Activated CD8-positive, alpha-beta memory T cell treated with anti-CD3 and anti-CD28 coated beads for 1 hour (primary cell): ENCODE measurements around the gene CACNA1S.

Experiments used
- DNase-seq, 2 donors: peaks; one replicate each; pipeline ENCODE4 v3.0.0-alpha.2; 2020; ENCODE audit warnings: low read depth in 1 of 2; ENCODE audit errors: extremely low read depth in 1 of 2

The CACNA1S gene

DNA sequence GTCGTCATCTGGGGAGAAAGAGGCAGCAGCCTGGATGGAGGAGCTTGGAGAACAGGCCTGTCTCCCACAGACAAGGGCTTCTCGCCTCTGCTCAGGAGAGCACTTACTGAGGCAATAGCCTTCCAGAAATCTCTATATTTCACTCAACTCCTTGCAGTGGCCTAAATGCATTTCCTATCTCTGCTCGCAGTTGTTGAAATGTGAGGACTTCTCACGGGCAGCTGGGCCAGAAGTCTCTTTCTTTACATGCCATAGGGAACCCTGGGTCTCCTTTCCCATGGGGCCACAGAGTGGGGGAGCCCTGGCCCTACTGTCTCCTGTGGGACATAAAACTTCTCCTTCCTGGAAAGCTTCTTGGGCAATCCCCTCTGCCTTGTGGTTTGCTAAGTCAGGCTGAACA lies 45.2 kb downstream of the CACNA1S start:
- DNase-seq: no peak

DNA sequence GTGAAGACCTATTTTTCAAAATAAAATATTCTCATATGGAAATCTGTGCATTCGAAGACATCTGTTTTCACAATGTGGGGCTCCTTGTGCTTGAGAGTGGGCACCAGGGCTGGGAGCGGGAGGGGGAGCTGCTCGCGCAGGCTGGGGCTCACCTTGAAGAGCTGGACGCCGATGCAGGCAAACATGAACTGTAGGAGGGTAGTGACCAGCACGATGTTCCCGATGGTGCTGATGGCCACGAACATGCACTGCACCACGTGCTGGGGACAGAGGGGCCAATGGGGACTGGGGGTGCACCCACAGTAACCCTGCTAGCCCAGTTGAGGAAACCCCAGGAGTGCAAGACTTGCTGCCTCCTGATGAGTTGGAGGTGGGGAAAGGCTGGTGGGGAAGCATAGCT lies 46.5 kb downstream of the CACNA1S start:
- no peak for DNase-seq

DNA sequence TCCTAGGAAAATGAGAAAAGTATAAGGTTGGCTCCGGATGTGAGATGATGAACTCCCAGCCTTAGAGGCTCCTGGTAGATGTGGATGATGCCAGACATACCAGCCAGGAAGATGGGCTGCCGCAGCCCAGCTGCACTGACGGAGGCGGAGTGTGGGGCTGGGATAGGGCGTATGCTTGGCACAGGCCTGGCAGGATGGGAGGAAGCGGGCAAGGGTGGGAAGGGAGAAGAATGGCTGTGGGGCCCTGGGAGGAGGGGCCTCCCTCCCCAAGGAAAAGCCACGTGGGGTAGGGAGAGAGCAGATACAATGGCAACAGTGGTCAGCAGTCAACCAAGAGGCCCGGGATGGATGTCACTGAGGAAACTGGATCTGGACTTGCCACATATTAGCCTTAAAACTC lies 47.4 kb downstream of the CACNA1S start:
- DNase-seq: no peak

DNA sequence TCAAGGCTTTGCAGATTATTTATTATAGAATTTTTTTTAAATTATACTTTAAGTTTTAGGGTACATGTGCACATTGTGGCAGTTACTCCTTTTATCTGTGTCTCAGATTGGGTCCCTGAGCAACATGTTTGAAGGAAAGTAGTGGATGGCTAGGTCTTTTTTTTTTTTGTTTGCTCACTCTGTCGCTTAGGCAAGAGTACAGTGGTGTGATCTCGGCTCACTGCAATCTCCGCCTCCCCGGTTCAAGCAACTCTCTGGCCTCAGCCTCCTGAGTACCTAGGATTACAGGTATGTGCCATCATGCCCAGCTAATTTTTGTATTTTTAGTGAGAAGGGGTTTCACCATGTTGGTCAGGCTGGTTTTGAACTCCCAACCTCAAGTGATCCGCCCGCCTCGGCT lies 49.1 kb downstream of the CACNA1S start:
- no peak for DNase-seq

DNA sequence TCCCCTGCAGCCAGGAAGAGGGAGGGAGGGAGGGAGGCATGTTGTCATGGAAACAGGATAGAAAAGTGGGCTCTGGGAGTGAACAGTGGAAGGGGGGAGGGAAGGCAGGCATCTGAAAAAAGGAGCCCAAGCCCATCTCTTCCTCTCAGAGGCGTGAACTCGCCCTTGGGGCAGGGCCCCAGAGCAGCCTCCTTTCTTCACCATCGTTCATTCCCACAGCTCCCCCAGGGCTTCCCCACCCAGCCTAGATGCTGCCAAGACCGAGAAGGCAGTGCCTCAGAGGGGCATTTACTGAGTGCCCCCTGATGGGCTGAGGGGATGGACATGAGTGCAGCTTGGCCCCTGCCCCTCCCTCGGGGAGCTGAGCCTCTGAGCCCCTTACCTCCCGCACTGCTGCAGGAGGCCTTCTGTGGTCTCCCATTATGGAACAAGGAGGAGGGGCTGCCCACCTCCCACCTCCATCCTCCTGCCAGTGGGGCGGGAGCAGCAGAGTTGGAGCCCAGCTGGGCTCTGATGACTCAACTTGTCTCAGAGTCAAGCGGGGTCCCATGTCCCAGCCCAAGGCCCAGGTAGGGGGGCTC lies 49.6 kb downstream of the CACNA1S start:
- DNase-seq: no peak

DNA sequence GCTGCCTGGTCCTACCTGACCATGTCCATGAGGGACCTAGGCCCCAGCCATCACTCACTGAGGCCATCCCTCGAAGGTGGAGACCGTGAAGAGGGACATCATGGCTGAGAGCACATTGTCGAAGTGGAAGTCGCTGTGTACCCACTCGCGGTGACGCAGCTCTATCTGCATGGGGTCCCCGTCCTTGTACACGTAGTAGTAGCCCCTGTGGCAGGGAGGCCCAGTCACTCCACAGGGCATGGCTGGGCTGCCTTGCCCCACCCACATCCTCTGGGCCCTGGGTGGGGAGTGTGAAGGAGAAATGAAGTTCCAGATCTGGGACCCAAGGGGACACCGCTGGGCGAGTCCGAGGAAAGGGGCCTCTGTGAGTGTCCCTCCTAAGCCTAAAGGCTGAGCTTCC lies 50.3 kb downstream of the CACNA1S start:
- no peak for DNase-seq

DNA sequence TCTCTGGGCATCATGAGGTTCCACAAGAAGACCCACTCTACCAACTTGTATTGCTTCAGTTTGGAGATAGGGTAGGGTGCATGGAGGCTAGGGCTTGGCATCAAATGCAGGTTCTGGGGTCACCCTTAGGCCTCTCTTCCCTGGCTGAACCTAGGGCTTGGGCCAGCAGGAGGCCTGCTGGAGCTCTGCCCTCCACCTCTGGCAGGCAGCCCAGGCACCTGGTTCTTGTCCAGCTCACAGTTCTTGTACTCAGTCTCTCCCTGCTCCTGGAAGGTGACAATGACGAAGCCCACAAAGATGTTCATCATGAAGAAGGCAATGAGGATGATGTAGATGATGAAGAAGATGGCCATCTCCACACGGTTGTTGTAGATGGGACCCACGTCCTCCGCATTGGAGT lies 51.2 kb downstream of the CACNA1S start:
- no peak for DNase-seq

DNA sequence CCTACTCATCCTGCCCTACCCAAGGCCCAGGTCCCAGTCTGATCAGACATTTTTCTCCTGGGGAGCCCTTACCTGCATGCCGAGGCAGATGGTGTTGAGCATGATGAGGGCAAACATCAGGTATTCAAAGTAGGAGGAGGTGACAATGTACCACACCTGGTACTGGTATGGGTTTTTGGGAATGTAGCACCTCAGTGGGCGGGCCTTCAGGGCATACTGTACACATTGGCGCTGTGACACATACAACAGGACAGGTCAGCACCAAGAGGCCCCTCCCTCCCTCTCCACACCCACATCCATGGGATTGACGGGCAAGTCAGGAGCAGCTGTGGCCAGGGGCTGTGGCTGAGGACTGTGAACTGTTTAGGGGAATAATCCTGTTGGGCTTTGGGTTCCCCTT lies 51.6 kb downstream of the CACNA1S start:
- no peak for DNase-seq

DNA sequence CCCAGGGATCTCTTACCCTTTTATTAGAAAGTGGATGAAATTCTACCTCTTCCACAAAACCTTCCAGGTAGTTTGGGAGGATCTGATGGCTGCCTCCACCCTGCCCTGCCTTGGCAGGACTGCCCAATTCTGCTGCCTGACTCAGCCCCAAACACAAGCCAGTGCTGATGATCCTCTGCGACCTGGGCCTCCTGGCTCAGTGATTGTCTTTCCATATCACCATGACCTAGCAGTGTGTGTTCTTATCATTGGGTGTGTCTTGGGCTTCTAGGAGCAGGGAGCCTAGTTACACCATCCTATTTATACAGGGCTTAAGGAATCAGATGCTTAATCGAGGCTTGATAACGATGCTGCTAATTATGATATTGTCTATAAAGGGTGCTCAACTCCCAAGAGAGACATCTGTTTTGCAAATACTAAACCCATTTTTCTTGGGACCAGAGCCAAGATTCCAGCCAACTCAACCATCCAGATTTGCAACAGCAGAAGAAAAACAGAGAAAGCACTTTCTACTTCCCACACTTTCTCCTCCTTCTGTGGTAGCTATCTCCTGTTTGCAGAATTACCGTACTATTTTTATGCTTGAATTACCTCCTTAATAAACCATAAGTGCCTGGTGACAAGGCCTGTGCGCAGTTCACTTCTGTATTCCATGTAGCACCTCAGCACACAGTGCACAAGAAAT lies 52.2 kb downstream of the CACNA1S start:
- no peak for DNase-seq

DNA sequence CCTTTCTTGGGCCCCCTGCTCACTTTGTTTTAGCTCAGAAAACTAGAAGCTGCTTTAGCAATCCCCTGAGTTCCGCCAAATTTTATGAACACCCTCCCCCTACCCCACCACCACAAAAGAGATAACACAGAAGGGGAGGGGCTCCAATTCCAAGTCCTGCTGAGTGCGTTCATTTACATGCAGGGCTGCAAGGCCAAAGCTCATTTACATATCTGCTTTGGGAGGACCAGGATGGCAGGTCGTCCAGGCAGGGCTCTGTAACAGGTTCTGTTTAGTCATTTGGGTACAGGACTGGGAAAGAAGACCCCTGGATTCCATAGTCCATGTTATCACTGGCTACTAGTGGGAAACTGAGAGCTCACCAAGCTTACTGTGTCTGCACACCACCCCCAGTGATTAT lies 52.8 kb downstream of the CACNA1S start:
- DNase-seq: no peak

DNA sequence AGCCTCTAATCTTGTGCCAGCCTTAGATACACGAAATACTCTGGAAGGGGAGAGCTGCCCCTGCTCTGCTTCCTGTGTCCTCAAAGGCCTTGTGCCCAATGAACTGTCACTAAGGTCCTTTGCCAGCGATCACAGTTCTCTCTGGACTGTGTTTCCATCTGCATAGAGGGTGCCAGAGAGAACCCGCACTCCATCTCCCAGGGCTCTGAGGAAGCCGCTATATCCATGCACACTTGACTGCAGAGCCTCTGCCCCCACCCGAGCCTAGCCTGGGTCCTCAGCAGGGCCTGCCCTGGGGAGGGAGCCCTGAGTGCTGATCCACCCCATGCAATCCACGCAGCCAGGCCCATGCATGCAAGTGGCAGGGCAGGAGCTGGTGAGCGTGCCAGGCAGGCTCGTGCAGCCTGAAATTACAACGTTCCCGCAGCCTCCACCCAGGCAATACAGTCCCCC lies 58.1 kb downstream of the CACNA1S start:
- no peak for DNase-seq

DNA sequence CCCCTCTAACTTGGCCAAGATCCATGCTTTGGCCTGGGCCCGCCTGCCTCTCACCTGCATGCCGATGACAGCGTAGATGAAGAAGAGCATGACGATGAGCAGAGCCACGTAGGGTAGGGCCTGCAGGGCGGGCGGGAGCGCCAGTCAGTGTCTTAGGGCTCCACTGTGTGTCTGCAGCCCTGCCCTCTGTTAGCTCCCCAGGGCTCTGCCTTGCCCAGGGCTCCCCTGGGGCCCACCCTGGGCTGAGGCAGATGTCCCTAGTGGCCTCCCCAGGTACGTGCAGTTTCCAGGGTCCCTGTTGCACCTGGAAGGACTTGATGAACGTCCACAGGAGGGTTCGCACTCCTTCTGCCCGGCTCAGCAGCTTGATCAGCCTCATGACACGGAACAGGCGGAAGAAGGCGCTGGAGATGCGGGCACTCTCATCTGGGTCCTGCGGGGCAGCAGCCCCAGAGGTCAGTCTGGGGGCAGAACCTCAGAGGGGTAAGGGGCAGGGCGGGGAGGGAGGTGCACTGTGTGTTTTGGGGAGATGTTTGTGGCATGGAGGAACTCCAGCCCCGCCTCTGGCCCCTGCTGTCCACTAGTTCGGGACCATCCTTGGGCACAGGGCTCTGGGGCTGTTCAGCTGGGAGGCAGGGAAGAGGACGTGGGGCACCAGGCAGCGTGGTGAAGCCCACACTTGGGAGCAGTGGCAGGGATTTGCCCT lies 58.9 kb downstream of the CACNA1S start:
- DNase-seq: no peak

DNA sequence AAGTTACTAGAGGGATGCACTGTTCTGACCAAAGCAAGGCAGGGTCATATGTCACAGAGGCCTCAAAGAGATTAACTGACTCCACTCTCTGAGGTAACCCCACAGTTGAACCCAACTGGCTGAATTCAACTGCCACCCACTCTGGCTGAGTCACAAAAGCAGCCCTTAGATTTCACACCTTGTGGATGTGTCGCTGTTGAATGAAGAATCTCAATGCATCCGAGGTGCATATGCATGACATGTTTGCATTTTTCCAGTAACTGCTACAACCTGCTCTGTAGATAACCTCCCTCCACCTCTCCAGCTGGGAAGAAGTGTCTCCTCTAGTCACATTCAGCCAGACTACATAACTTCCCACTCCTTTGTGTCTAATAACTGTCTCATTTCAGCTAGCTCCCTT lies 60.8 kb downstream of the CACNA1S start:
- DNase-seq: no peak

DNA sequence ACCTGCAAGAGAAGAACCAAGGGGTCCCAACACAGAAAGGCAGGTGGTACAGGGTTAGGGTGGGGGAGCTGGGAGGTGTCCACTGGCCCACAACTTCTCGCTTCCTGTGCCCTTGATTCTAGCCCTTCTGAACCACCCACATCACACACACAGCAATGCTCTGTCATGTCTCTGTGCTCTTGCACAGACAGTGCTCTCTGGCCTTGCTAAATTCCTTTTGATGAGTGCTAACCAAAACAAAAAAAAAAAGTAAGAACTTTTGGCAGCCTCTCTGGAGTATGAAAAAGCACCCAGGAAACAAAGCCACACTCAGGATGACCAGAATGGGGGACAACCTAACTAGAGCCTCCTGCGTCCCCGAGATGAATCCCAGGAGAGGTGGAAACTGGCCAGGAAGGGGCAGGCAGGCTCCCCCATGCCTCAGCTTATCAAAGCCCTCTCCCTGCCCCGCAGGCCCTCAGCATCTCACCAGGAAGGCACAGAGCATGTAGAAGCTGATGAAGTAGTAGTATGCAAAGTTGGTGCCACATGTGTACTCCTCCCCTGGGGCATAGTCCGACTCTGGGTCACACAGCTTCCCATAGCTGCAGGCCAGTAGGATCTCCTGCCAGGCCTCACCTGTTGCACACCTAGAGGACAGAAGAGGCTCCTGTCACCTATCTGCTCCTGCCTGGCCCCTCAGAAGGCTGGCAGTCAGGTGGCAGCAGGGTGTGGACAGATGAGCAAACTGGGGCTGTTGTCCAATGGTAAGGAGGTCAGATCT lies 61.5 kb downstream of the CACNA1S start:
- no peak for DNase-seq

DNA sequence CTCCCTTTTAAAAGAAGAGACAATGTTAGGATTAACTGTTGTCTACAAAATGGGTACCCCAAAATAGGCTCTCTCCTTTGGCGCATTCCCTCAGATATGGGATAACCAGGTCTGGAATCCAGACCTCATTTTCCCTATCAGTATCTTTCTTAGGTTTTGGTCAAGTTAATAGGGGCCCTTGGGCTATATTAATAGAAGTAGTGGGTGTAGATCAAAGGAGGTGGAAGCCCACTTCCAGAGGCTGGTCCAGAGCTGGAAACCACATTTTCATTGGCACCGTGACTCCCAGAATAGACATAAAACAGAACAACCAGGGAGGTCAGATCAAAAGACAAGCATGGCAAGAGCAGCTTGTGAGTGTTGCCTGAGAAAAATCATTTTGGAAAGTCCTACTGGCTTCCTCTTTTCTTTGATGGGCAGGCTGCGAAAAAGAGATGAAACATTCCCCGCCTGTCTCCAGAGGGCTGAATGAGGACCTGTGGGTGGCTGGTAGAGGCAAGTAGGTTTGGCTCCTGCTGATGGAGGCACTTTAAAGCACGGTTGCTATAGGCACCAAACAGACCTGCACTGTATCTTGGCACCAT lies 62.9 kb downstream of the CACNA1S start:
- no peak for DNase-seq

DNA sequence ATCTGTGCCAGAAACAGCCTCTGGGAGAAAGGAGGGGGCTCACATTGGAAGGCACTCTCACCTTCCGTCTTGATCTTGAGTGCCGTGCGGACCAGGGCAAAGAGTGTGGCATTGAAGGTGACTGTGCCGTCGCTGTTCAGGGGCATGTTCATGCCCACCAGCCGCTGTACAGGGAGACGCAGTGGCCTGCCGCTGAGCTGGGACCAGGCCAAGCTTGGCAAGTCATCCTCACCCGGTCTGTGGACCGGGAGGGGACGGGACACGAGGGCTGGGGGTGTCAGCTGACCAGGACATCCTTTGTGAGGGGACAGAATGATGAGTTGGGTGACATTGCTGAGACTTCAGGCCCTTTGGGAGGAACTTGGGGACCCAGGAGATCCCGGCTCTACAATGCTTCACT lies 63.7 kb downstream of the CACNA1S start:
- no peak for DNase-seq

DNA sequence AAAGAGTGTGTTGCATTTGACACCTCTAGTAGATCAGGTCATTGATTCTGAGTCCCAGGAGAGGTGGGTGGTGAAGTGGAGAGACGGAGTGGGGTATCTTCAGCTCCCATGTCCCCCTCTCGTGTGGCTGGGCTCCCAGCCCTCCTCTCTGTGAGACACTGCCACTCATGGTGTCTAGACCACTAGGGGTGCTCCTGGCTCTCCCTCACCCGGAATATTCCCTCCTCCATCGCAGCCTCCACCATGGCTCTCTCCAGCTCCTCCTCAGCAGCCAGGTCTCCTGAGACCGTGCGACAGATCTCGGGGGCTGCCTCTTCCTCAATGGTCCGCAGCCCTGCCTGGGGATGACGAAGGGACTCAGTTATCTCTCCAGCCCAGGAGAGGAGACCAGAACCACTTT lies 68.1 kb downstream of the CACNA1S start:
- DNase-seq: no peak

DNA sequence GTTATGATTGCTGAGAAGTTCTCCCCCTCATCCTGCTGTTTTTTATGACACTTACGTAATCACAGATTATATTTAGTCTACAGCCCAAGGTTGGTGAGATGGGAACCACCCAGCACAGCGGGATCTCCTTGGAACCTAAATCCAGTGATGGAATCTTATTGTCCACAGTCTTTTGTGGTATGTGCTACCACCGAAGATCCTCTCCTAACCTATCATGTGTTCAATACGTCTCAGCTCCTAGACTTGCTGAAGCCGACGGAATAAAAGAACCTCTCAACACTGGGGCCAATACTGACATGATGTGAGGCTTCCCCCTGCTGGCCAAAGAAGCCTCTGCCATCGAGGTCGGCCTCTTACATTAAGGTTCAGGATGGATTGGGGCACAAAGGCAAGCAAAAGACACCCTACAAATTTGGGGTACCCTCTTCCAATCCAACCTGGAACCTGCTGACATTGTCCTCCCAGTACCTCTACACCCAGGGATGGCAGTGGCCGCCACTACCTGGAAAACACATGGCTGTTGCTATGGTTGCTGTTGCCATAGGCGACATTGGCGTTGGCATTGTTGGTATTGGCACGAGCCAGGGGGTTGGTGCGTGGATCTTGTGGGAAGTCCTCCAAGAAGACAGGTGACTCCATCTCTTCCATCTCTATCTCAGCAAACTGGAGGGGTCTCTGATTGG lies 69.3 kb downstream of the CACNA1S start:
- DNase-seq: peak; percentile 44 to 46

DNA sequence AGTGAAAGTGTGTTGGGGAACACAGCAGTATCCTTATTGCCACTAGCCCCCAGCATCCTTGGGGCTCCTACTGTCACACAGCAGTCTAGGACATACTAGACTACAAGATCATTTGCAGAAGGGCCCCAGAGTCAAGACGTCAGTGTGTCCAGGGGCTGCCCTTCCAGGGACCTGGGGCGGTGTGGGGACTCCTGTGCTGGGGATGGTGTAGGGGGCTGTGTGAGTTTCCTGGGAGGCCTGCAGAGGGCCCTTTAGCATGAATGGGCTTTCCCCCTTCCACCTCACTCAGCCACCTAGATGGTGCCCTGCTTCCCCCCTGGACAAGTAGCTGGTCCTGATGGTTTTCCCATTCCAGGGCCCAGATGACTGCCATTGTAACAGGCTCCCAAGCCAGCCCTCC lies 71.2 kb downstream of the CACNA1S start:
- no peak for DNase-seq

DNA sequence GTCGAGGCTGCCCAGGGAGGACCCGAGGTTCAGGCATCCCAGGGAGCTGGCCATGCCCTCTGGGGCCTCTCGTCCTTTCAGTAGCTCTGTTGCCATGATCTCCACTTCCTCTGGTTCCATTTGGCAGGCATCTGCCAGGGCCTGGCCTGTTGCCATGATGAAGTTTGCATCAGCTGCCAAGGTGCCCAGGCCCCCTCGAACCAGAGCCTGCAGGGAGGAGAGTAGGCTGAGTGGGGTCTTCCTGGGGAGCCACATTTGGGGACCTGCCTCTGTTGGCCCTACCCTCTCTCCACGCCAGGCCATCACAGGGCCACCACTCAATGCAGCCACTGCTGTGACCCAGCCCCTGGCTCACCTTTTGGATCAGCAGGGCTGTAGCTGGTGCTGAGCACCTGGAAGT lies 72.3 kb downstream of the CACNA1S start:
- DNase-seq: no peak

DNA sequence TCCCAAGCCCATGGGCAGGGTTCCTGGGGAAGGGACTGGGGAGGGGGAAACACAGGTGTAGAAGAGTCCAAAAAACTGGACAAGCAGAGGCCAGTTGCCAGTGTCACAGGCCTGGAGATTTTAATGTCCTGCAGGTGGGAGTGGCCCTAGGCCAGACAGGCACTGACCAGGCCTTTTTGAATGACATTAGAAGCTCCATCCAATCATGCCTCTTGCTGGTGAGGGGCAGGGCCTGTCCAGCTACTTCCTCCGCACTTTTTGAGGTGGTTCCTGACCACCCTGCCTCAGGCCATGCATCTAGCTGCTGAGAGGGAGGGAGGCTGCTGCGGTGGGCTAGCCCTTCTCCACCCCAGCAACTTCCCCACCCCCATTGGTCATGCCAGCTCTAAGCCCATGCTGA lies 72.8 kb downstream of the CACNA1S start:
- DNase-seq: no peak
